GM12873 (cell line): ENCODE measurements around the gene MDM1.

Experiments used
- CTCF ChIP-seq: IDR thresholded peaks from 2 replicates; pipeline ENCODE4 v1.5.1; 2012; ENCODE audit warnings: low read depth, mild to moderate bottlenecking, moderate library complexity, low read length, control low read depth; ENCODE audit not compliant: insufficient read depth; ENCODE audit errors: missing control alignments

MDM1 gene

GRCh38 chr12:68271346-68271745, 60.8 kb downstream of the MDM1 start:
- no peak for TF ChIP-seq CTCF

GRCh38 chr12:68270358-68270757, 61.8 kb downstream of the MDM1 start:
- TF ChIP-seq CTCF = no peak

- no peak for TF ChIP-seq CTCF
Measured at GRCh38 chr12:68269779-68270178, 62.4 kb downstream of the MDM1 start.

- no peak for TF ChIP-seq CTCF
Measured at GRCh38 chr12:68268967-68269366, 63.2 kb downstream of the MDM1 start.

- no peak for TF ChIP-seq CTCF
Measured at GRCh38 chr12:68267892-68268396, 64.2 kb downstream of the MDM1 start.

- no peak for TF ChIP-seq CTCF
Measured at GRCh38 chr12:68264857-68265256, 67.3 kb downstream of the MDM1 start.

GRCh38 chr12:68264158-68264855, 67.9 kb downstream of the MDM1 start:
- no peak for TF ChIP-seq CTCF
